Naive thymus-derived CD4-positive, alpha-beta T cell (primary cell): Measurements from ENCODE around the gene CEBPE. TPM values are rescaled to one million over a fixed set of nuclear protein-coding genes. Genes with fewer than 3 reads are reported as not detected.

Experiments used
- ATAC-seq: fragments of 150-1000 bp; cut with Tn5 transposase; 2 replicates; pipeline ENCODE4 v1.10.0; 2021; ENCODE audit warnings: mild to moderate bottlenecking, moderate library complexity
- CTCF ChIA-PET: fragments of 350-600 bp; sonication (Branson Sonifier 250); formaldehyde crosslinking; loops from one replicate; lab custom pipeline; 2021; ENCODE audit warnings: antibody characterized with exemption; lab: Charles Lee
- POLR2A ChIA-PET: fragments of 350-600 bp; sonication (Branson Sonifier 250); formaldehyde crosslinking; loops from one replicate; lab custom pipeline; 2021; ENCODE audit warnings: antibody characterized with exemption, inconsistent platforms; lab: Charles Lee
- DNase-seq, 9 donors: peaks; one replicate each; pipeline versions ENCODE4 v3.0.0 to v3.0.0-alpha.2; 2020 to 2022; ENCODE audit warnings: mixed read lengths in 1 of 9
- H3K27ac ChIP-seq: one replicate; pipeline ENCODE4 v1.7.0; 2013; ENCODE audit warnings: mild to moderate bottlenecking, low read depth, low read length, moderate library complexity
- H3K27me3 ChIP-seq, 2 donors: one replicate each; pipeline ENCODE4 v1.7.0; 2013; ENCODE audit warnings: low read length in 2 of 2, mild to moderate bottlenecking in 2 of 2, moderate library complexity in 2 of 2; ENCODE audit not compliant: control insufficient read depth in 2 of 2, insufficient read depth in 2 of 2
- H3K36me3 ChIP-seq, 3 experiments: 1 replicate in 2 of 3; 2 replicates in 1 of 3; pipeline ENCODE4 v1.7.0; 2013; ENCODE audit warnings: low read length in 3 of 3, mild to moderate bottlenecking in 3 of 3, moderate library complexity in 1 of 3; ENCODE audit not compliant: insufficient read depth in 3 of 3, control insufficient read depth in 2 of 3
- H3K4me1 ChIP-seq, 2 donors: one replicate each; pipeline ENCODE4 v1.7.0; 2013; ENCODE audit warnings: low read length in 2 of 2, mild to moderate bottlenecking in 2 of 2, moderate library complexity in 1 of 2; ENCODE audit not compliant: control insufficient read depth in 2 of 2, insufficient read depth in 2 of 2
- H3K4me3 ChIP-seq: 2 replicates; pipeline ENCODE4 v1.7.0; 2013; ENCODE audit warnings: mild to moderate bottlenecking, low read length
- H3K9me3 ChIP-seq, 3 experiments: 1 replicate in 2 of 3; 2 replicates in 1 of 3; pipeline ENCODE4 v1.7.0; 2013; ENCODE audit warnings: low read length in 3 of 3; ENCODE audit not compliant: control insufficient read depth in 2 of 3
- H3K27ac Mint-ChIP-seq, 9 donors: one replicate each; pipeline ENCODE4 v1.8.0; 2020 to 2022; ENCODE audit warnings: mixed read lengths in 9 of 9, mild to moderate bottlenecking in 8 of 9, moderate library complexity in 5 of 9, inconsistent platforms in 2 of 9
- H3K27me3 Mint-ChIP-seq, 5 donors: one replicate each; pipeline ENCODE4 v1.8.0; 2021 to 2022; ENCODE audit warnings: mixed read lengths in 5 of 5, mild to moderate bottlenecking in 1 of 5
- H3K36me3 Mint-ChIP-seq, 5 donors: one replicate each; pipeline ENCODE4 v1.8.0; 2020 to 2022; ENCODE audit warnings: mixed read lengths in 5 of 5, mild to moderate bottlenecking in 3 of 5, inconsistent platforms in 1 of 5
- H3K4me1 Mint-ChIP-seq, 7 donors: one replicate each; pipeline ENCODE4 v1.8.0; 2020 to 2022; ENCODE audit warnings: mixed read lengths in 7 of 7, mild to moderate bottlenecking in 3 of 7, inconsistent platforms in 1 of 7
- H3K4me3 Mint-ChIP-seq, 10 donors: one replicate each; pipeline ENCODE4 v1.8.0; 2020 to 2022; ENCODE audit warnings: mild to moderate bottlenecking in 10 of 10, mixed read lengths in 10 of 10, moderate library complexity in 6 of 10, inconsistent platforms in 2 of 10
- H3K9me3 Mint-ChIP-seq, 11 donors: one replicate each; pipeline ENCODE4 v1.8.0; 2020 to 2022; ENCODE audit warnings: mixed read lengths in 11 of 11, mild to moderate bottlenecking in 4 of 11, inconsistent platforms in 1 of 11, moderate library complexity in 1 of 11
- intact Hi-C, 2 donors: fragments of 100-400 bp; cut with micrococcal nuclease; formaldehyde crosslinking; loops; one replicate each; pipeline ENCODE4 v1.15.1; 2023
- polyA plus RNA-seq, 2 donors: library from polyadenylated mRNA; unstranded; fragments of 300-500 nt; fragmentation: Illumina TruSeq; gene quantifications; one replicate each; pipeline ENCODE4 v1.2.3, GENCODE V29; 2021
- total RNA-seq, 6 experiments: library from RNA in 5 of 6; stranded (reverse) in 5 of 6; gene quantifications; 1 replicate in 5 of 6; 2 replicates in 1 of 6; pipeline ENCODE4 v1.2.3 and lab custom pipeline; 2021 to 2026

Gene CEBPE
- total and polyA plus RNA-seq, 7 experiments from 2014 or later: 0.19 to 1.7 (median 0.65) TPM

DNA sequence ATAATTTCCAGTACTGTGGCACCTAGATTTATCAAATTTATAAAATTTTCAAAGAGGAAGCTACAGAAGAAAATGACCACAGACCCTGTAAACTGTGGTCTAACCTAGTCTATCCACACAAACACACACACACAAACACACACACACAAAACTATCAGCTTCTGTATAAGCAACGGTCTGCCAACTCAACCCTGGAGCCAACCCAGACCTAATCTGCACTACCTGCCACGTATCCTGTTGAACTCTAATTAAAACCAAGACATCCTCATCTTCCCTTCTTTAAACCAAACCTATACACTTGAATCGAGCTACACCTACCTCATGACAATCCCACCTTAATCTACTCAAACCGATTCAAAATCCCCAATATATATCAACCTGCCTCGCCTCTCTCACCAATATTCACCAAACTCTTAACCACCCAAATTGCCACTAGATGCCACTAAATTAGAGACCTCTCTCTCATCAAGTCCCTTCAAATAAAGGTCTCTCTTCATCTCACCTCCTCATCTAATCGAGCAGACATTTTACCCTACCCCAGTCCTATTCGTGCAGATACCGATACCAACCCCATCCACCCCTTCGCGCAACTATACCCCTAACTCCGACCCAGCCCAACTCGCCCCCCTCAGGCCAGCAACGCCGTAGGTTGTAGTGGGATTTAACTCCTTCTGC is 24.9 kb downstream of the CEBPE start:
- no peaks in the 10 kb centered on the region for H3K27me3 Mint-ChIP-seq
- intact Hi-C loops: loop anchor here (1.0 to 10.0 kb wide), 8 partner anchors 8 to 1051 kb away; partner anchors contain the start of genes DCAF11 (in 2 of the 2), NRL (in 2 of the 2), ZFHX2 (in 2 of the 2) and EMC9 (in 1 of the 2)
- ATAC-seq (no peak), DNase-seq (peak in 1 of 9 donors; percentile 82)
- peaks cover 26 to 32% of the 10 kb centered on the region in 2 donors for H3K4me1 ChIP-seq
- H3K27me3 ChIP-seq: no peaks in the 10 kb centered on the region
- peaks cover 16 to 61% (median 38%) of the 10 kb centered on the region in 7 donors for H3K4me1 Mint-ChIP-seq
- POLR2A ChIA-PET: interaction anchor here (0.6 to 5.1 kb wide), 37 partner anchors 8 to 1583 kb away, joined by 3 to 75 read pairs (median 5); partner anchors contain the start of genes AJUBA, AP1G2, CEBPE and HOMEZ
- peaks cover 7 to 48% (median 29%) of the 10 kb centered on the region in 5 donors for H3K36me3 Mint-ChIP-seq
- peak overlapping the region; percentile 88 for H3K4me3 ChIP-seq
- no peak overlapping the region for H3K4me3 Mint-ChIP-seq
- H3K27ac ChIP-seq: peak overlapping the region; percentile 97
- no peaks in the 10 kb centered on the region for H3K9me3 ChIP-seq
- peaks cover 21 to 46% (median 25%) of the 10 kb centered on the region in 3 experiments for H3K36me3 ChIP-seq
- peaks cover 0 to 2% (median 0%) of the 10 kb centered on the region in 11 donors for H3K9me3 Mint-ChIP-seq
- H3K27ac Mint-ChIP-seq: no peak overlapping the region
- CTCF ChIA-PET: interaction anchor here (0.6 to 3.2 kb wide), 10 partner anchors 8 to 1100 kb away, joined by 3 to 25 read pairs (median 5); partner anchors contain the start of genes CEBPE and PABPN1

DNA sequence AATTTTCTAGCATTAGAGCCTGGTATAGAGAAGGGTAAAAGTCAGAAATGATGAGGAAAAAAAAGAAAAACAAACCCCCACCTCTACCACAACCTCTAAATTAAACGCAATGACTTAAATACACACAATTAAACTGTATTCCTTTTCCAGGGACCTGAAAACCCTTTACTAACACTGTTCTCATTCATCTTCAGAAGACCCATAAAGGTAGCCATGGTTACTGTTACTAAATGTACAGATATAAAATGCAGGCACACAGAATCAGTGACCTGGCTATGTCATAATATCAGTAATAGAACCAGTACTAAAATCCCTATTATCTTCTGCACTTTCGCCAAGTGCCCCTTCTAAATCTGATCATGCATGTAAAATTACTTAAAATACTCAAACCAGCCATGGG is 25.5 kb downstream of the CEBPE start:
- H3K4me1 ChIP-seq: peaks cover 26 to 32% of the 10 kb centered on the region in 2 donors
- H3K9me3 ChIP-seq: no peaks in the 10 kb centered on the region
- Mint-ChIP-seq H3K36me3 (peaks cover 7 to 42% (median 27%) of the 10 kb centered on the region in 5 donors), H3K4me1 (peaks cover 17 to 58% (median 39%) of the 10 kb centered on the region in 7 donors), H3K27me3 (no peaks in the 10 kb centered on the region), H3K9me3 (peaks cover 0 to 2% (median 0%) of the 10 kb centered on the region in 11 donors), H3K27ac (peak overlapping the region in 1 of 9 donors; percentile 32), H3K4me3 (peak overlapping the region in 3 of 10 donors; percentile 39 to 61 (median 41))
- no peak for ATAC-seq
- no peaks in the 10 kb centered on the region for H3K27me3 ChIP-seq
- H3K4me3 ChIP-seq: peak overlapping the region; percentile 88
- intact Hi-C loops: loop anchor here (10.0 kb wide), 3 partner anchors 461 to 1051 kb away; partner anchors contain the start of genes DCAF11 (in 2 of the 2), NRL (in 2 of the 2), EMC9 (in 1 of the 2) and PSME2 (in 1 of the 2)
- DNase-seq: no peak
- H3K27ac ChIP-seq: peak overlapping the region; percentile 97
- CTCF ChIA-PET: interaction anchor here (0.7 to 3.2 kb wide), 4 partner anchors 15 to 26 kb away, joined by 3 to 25 read pairs (median 20); partner anchors contain the start of gene CEBPE
- H3K36me3 ChIP-seq: peaks cover 21 to 52% (median 28%) of the 10 kb centered on the region in 3 experiments
- POLR2A ChIA-PET: interaction anchor here (0.9 to 5.1 kb wide), 10 partner anchors 8 to 269 kb away, joined by 3 to 75 read pairs (median 16); partner anchors contain the start of genes CEBPE and RBM23

DNA sequence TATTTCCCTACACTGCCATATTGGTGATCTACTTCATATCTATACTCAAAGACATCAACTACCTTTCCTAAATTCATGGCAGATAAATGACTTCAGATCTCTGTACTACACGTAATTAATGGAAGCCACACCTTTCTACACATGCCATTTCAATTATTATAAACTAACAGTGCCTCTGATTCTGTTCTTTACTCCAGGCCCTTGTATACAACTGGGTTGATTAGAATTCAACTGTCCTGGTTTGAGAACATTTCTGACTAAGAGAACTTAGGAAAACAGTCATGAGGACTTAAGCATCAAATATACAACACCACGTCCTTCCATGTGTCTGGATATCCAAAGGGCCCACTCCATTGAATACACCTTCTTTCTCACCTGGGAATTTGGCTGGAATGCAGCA is 26.0 kb downstream of the CEBPE start:
- peaks cover 7 to 41% (median 27%) of the 10 kb centered on the region in 5 donors for H3K36me3 Mint-ChIP-seq
- H3K9me3 Mint-ChIP-seq: peaks cover 0 to 2% (median 0%) of the 10 kb centered on the region in 11 donors

DNA sequence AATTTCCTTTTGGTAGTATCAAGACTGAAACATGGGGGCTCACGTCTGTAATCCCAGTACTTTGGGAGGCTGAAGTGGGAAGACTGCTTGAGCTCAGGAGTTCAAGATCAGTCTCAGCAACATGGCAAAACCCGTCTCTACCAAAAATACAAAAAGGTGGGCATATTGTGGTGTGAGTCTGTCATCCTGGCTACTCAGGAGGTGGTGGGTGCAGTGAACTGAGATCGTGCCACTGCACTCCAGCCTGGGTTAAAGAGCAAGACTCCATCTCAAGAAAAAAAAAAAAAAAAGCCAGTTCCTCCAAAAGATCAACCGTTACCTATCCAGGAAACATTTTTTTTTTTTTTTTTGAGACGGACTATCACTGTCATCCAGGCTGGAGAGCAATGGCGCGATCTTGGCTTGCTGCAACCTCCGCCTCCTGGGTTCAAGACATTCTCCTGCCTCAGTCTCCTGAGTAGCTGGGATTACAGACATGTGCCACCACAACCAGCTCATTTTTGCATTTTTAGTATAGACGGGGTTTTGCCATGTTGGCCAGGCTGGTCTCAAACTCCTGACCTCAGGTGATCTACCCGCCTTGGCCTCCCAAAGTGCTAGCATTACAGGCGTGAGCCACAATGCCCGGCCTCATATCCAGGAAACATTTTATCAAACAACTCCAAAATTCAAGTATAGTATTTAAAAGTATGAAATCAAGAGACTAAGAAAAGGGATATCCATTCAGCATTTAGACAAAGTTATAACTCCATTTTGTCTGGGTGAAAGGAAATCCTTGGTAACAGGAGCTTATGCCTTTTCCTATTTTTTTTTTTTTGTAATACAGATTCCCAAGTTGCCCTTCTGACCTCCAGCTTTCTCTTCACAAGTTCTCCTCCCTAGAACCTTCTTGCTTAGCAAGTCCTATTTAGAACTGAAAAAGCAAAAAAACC is 27.5 kb downstream of the CEBPE start:
- Mint-ChIP-seq H3K4me3 (peak overlapping the region in 1 of 10 donors; percentile 35), H3K4me1 (peaks cover 19 to 54% (median 36%) of the 10 kb centered on the region in 7 donors), H3K27me3 (no peaks in the 10 kb centered on the region), H3K9me3 (peaks cover 0 to 2% (median 0%) of the 10 kb centered on the region in 11 donors), H3K36me3 (peaks cover 11 to 35% (median 27%) of the 10 kb centered on the region in 5 donors), H3K27ac (peak overlapping the region in 2 of 9 donors; percentile 38)
- Histone ChIP-seq H3K9me3 (no peaks in the 10 kb centered on the region), H3K4me3 (no peak overlapping the region), H3K27me3 (no peaks in the 10 kb centered on the region), H3K36me3 (peaks cover 14 to 61% (median 38%) of the 10 kb centered on the region in 3 experiments), H3K4me1 (peaks cover 15% of the 10 kb centered on the region in 2 donors), H3K27ac (no peak overlapping the region)
- POLR2A ChIA-PET: interaction anchor here (1.2 to 3.6 kb wide), 3 partner anchors 10 to 23 kb away, joined by 3 to 20 read pairs (median 6); no protein-coding TSS in a partner anchor
- ATAC-seq (no peak), DNase-seq (no peak)
- intact Hi-C loops: loop anchor here (10.0 kb wide), 3 partner anchors 463 to 1053 kb away; partner anchors contain the start of genes DCAF11 (in 2 of the 2), NRL (in 2 of the 2), EMC9 (in 1 of the 2) and PSME2 (in 1 of the 2)
- CTCF ChIA-PET: interaction anchor here (0.6 to 1.8 kb wide), 5 partner anchors 10 to 29 kb away, joined by 3 to 7 read pairs (median 4); no protein-coding TSS in a partner anchor

More for the DNA sequence above, 26.0 kb downstream of the CEBPE start:
- Histone ChIP-seq H3K4me3 (peak overlapping the region; percentile 88), H3K27me3 (no peaks in the 10 kb centered on the region), H3K27ac (peak overlapping the region; percentile 97), H3K4me1 (peaks cover 26 to 30% of the 10 kb centered on the region in 2 donors), H3K9me3 (no peaks in the 10 kb centered on the region), H3K36me3 (peaks cover 21 to 53% (median 26%) of the 10 kb centered on the region in 3 experiments)
- ChIA-PET POLR2A (interaction anchor here (1.2 to 3.6 kb wide), 2 partner anchors 16 to 24 kb away, joined by 3 to 20 read pairs; no protein-coding TSS in a partner anchor), CTCF (interaction anchor here (0.6 to 1.2 kb wide), 2 partner anchors 24 to 386 kb away, joined by 3 to 4 read pairs; no protein-coding TSS in a partner anchor)
- DNase-seq: no peak
- H3K27me3 Mint-ChIP-seq: no peaks in the 10 kb centered on the region
- no peak for ATAC-seq
- peak overlapping the region in 5 of 10 donors; percentile 39 to 67 (median 50) for H3K4me3 Mint-ChIP-seq
- intact Hi-C loops: loop anchor here (10.0 kb wide), 3 partner anchors 462 to 1052 kb away; partner anchors contain the start of genes DCAF11 (in 2 of the 2), NRL (in 2 of the 2), EMC9 (in 1 of the 2) and PSME2 (in 1 of the 2)
- peaks cover 20 to 55% (median 36%) of the 10 kb centered on the region in 7 donors for H3K4me1 Mint-ChIP-seq
- H3K27ac Mint-ChIP-seq: peak overlapping the region in 2 of 9 donors; percentile 8 to 62

DNA sequence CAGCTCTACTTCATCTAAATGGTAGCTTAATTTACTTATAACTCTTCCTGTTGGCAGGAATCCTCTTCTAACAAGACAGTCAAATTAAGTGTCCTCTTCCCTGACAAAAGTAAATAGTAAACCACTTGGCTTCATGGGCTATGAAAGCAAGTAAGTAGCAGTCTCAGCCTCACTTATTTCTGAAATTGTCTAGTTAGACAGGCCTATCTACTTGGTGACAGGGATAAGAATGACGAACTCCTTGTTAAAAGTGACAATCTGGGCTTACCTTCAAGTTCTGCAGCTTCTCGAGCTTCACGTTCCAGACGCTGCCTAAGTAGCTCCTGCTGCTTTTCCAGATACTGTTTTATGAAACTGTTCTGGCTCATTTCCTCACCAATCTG is 28.8 kb downstream of the CEBPE start:
- H3K36me3 ChIP-seq: peaks cover 14 to 68% (median 43%) of the 10 kb centered on the region in 3 experiments
- POLR2A ChIA-PET: interaction anchor here (3.6 kb wide), 1 partner anchor 14 kb away, joined by 20 read pairs; no protein-coding TSS in a partner anchor
- Mint-ChIP-seq H3K9me3 (peaks cover 0 to 1% (median 0%) of the 10 kb centered on the region in 11 donors), H3K4me3 (no peak overlapping the region), H3K36me3 (peaks cover 16 to 42% (median 30%) of the 10 kb centered on the region in 5 donors), H3K27me3 (no peaks in the 10 kb centered on the region), H3K4me1 (peaks cover 24 to 57% (median 45%) of the 10 kb centered on the region in 7 donors), H3K27ac (peak overlapping the region in 4 of 9 donors; percentile 18 to 46 (median 40))
- DNase-seq: no peak
- H3K4me1 ChIP-seq: peaks cover 12 to 14% of the 10 kb centered on the region in 2 donors
- no peak for ATAC-seq
- H3K27me3 ChIP-seq: no peaks in the 10 kb centered on the region
- intact Hi-C loops: loop anchor here (10.0 kb wide), 3 partner anchors 465 to 1055 kb away; partner anchors contain the start of genes DCAF11 (in 2 of the 2), NRL (in 2 of the 2), EMC9 (in 1 of the 2) and PSME2 (in 1 of the 2)
- H3K4me3 ChIP-seq: no peak overlapping the region
- CTCF ChIA-PET: interaction anchor here (0.6 to 1.8 kb wide), 5 partner anchors 9 to 96 kb away, joined by 3 to 5 read pairs (median 4); no protein-coding TSS in a partner anchor
- no peaks in the 10 kb centered on the region for H3K9me3 ChIP-seq
- no peak overlapping the region for H3K27ac ChIP-seq
